ENCODE measurements around the gene UFC1.

GRCh38 chr1:161162806-161163205 lies 9.0 kb downstream of the UFC1 start:
- TF ChIP-seq CTCF (conservative IDR thresholded peaks at IDR 0.05; ENCODE audit: low read depth in 2 of 2) (no peak), EZH2 (IDR thresholded peaks at IDR 0.05; ENCODE audit: low read depth, unreplicated experiment) (no peak), POLR2AphosphoS5 (IDR thresholded peaks at IDR 0.05; ENCODE audit: low read depth) (no peak), REST (IDR thresholded peaks at IDR 0.05; ENCODE audit: unreplicated experiment) (no peak), ZNF462 (CRISPR knock-in tag; IDR thresholded peaks at IDR 0.05) (no peak), NANOG (IDR thresholded peaks at IDR 0.05; ENCODE audit: borderline replicate concordance) (no peak), CREB1 (CRISPR knock-in tag; IDR thresholded peaks at IDR 0.05; ENCODE audit: low read depth) (no peak), EZH2phosphoT487 (IDR thresholded peaks at IDR 0.05; ENCODE audit: unreplicated experiment) (no peak), JUNB (IDR thresholded peaks at IDR 0.05; ENCODE audit: unreplicated experiment) (no peak), ZNF114 (CRISPR knock-in tag; IDR thresholded peaks at IDR 0.05) (no peak), ZNF331 (CRISPR knock-in tag; IDR thresholded peaks at IDR 0.05; ENCODE audit: low read depth) (no peak), STAT1 (IDR thresholded peaks at IDR 0.05; ENCODE audit: unreplicated experiment) (no peak)
